H9 (cell line): ENCODE results near the gene NINJ1. TPM values are rescaled to one million over a fixed set of nuclear protein-coding genes. Genes with fewer than 3 reads are reported as not detected.

Experiments
- DNase-seq: peaks from one replicate; pipeline ENCODE4 v3.0.0-alpha.2; 2017
- H2AFZ ChIP-seq: one replicate; pipeline ENCODE4 v1.6.1; 2013; ENCODE audit warnings: mild to moderate bottlenecking, low read length, control low read depth, moderate library complexity
- H2AK5ac ChIP-seq: 2 replicates; pipeline ENCODE4 v1.6.1; 2013; ENCODE audit warnings: low read length, control low read depth, mixed read lengths; ENCODE audit not compliant: insufficient read length
- H2BK120ac ChIP-seq: one replicate; pipeline ENCODE4 v1.6.1; 2013; ENCODE audit warnings: low read depth, mild to moderate bottlenecking, low read length, control low read depth, inconsistent platforms; ENCODE audit not compliant: poor library complexity, severe bottlenecking
- H2BK12ac ChIP-seq: 2 replicates; pipeline ENCODE4 v1.6.1; 2013; ENCODE audit warnings: low read length, control low read depth, mixed read lengths, low read depth; ENCODE audit not compliant: insufficient read length
- H2BK15ac ChIP-seq: 2 replicates; pipeline ENCODE4 v1.6.1; 2013; ENCODE audit warnings: low read depth, low read length, control low read depth
- H2BK20ac ChIP-seq: one replicate; pipeline ENCODE4 v1.6.1; 2013; ENCODE audit warnings: low read depth, mild to moderate bottlenecking, low read length, control low read depth, inconsistent platforms; ENCODE audit not compliant: poor library complexity, severe bottlenecking
- H2BK5ac ChIP-seq: 2 replicates; pipeline ENCODE4 v1.6.1; 2013; ENCODE audit warnings: low read length, control low read depth, mixed read lengths; ENCODE audit not compliant: insufficient read length
- H3K14ac ChIP-seq: 2 replicates; pipeline ENCODE4 v1.6.1; 2013; ENCODE audit warnings: low read length, control low read depth; ENCODE audit not compliant: insufficient read depth
- H3K18ac ChIP-seq: 2 replicates; pipeline ENCODE4 v1.6.1; 2013; ENCODE audit warnings: low read depth, mild to moderate bottlenecking, mixed read lengths, low read length, control low read depth; ENCODE audit not compliant: insufficient read length
- H3K23ac ChIP-seq: 2 replicates; pipeline ENCODE4 v1.6.1; 2013; ENCODE audit warnings: low read length, control low read depth, mixed read lengths, low read depth; ENCODE audit not compliant: insufficient read length
- H3K23me2 ChIP-seq: 2 replicates; pipeline ENCODE4 v1.6.1; 2013; ENCODE audit warnings: low read depth, mild to moderate bottlenecking, mixed read lengths, low read length, control low read depth; ENCODE audit not compliant: insufficient read length, poor library complexity, severe bottlenecking
- H3K27ac ChIP-seq: 2 replicates; pipeline ENCODE4 v1.5.1; 2013; ENCODE audit warnings: low read length, control low read depth, mixed read lengths, low read depth; ENCODE audit not compliant: insufficient read length
- H3K27me3 ChIP-seq: 2 replicates; pipeline ENCODE4 v1.6.1; 2013; ENCODE audit warnings: low read length, control low read depth, inconsistent platforms; ENCODE audit not compliant: insufficient read depth
- H3K4ac ChIP-seq: 2 replicates; pipeline ENCODE4 v1.6.1; 2013; ENCODE audit warnings: low read depth, mild to moderate bottlenecking, control low read depth, inconsistent platforms, low read length, moderate library complexity
- H3K4me1 ChIP-seq: 2 replicates; pipeline ENCODE4 v1.6.1; 2013; ENCODE audit warnings: low read length, control low read depth, inconsistent platforms; ENCODE audit not compliant: insufficient read depth
- H3K4me2 ChIP-seq: 2 replicates; pipeline ENCODE4 v1.6.1; 2013; ENCODE audit warnings: low read length, control low read depth, mixed read lengths; ENCODE audit not compliant: insufficient read length, insufficient read depth
- H3K56ac ChIP-seq: 2 replicates; pipeline ENCODE4 v1.6.1; 2013; ENCODE audit warnings: low read depth, mild to moderate bottlenecking, mixed read lengths, low read length, control low read depth; ENCODE audit not compliant: insufficient read length
- H3K79me1 ChIP-seq: 2 replicates; pipeline ENCODE4 v1.6.1; 2013; ENCODE audit warnings: low read depth, mild to moderate bottlenecking, moderate library complexity, low read length, control low read depth, inconsistent platforms; ENCODE audit not compliant: insufficient read depth, poor library complexity, severe bottlenecking
- H3K79me2 ChIP-seq: 2 replicates; pipeline ENCODE4 v1.6.1; 2013; ENCODE audit warnings: low read length, control low read depth, inconsistent platforms; ENCODE audit not compliant: insufficient read depth
- H3K9ac ChIP-seq: 2 replicates; pipeline ENCODE4 v1.6.1; 2013; ENCODE audit warnings: low read length, control low read depth, mixed read lengths; ENCODE audit not compliant: insufficient read length; ENCODE audit errors: extremely low read depth
- H3K9me3 ChIP-seq: one replicate; pipeline ENCODE4 v1.6.1; 2013; ENCODE audit warnings: low read depth, low read length, inconsistent platforms; ENCODE audit not compliant: control insufficient read depth
- H3T11ph ChIP-seq: one replicate; pipeline ENCODE4 v1.6.1; 2013; ENCODE audit warnings: mild to moderate bottlenecking, low read length, control low read depth, inconsistent platforms
- H4K20me1 ChIP-seq: one replicate; pipeline ENCODE4 v1.6.1; 2013; ENCODE audit not compliant: control insufficient read depth, insufficient read length, insufficient read depth
- H4K5ac ChIP-seq: 2 replicates; pipeline ENCODE4 v1.6.1; 2013; ENCODE audit warnings: low read depth, mild to moderate bottlenecking, mixed read lengths, low read length, control low read depth; ENCODE audit not compliant: insufficient read length
- H4K8ac ChIP-seq: replicated peaks from 2 replicates; pipeline ENCODE4 v1.6.1; 2013; ENCODE audit warnings: low read length, control low read depth, mixed read lengths, low read depth; ENCODE audit not compliant: insufficient read length
- H4K91ac ChIP-seq: 2 replicates; pipeline ENCODE4 v1.6.1; 2013; ENCODE audit warnings: low read depth, mild to moderate bottlenecking, moderate library complexity, mixed read lengths, low read length, control low read depth; ENCODE audit not compliant: insufficient read length
- H3K27ac Mint-ChIP-seq, 3 experiments: 2 replicates in 2 of 3; 3 replicates in 1 of 3; pipeline ENCODE4 v1.8.0; 2020 to 2021; ENCODE audit warnings: mixed read lengths in 3 of 3, mild to moderate bottlenecking in 1 of 3, moderate library complexity in 1 of 3
- H3K27me3 Mint-ChIP-seq: 2 replicates; pipeline ENCODE4 v1.8.0; 2021; ENCODE audit warnings: low read depth, mild to moderate bottlenecking, moderate library complexity, mixed read lengths
- H3K36me3 Mint-ChIP-seq, 3 experiments: 2 replicates in 2 of 3; 3 replicates in 1 of 3; pipeline ENCODE4 v1.8.0; 2020 to 2021; ENCODE audit warnings: low read depth in 3 of 3, mixed read lengths in 3 of 3; ENCODE audit not compliant: insufficient read depth in 1 of 3
- H3K4me1 Mint-ChIP-seq, 2 experiments: 2 replicates each; pipeline ENCODE4 v1.8.0; 2020; ENCODE audit warnings: mixed read lengths in 2 of 2
- H3K4me3 Mint-ChIP-seq, 2 experiments: 2 replicates in 1 of 2; 3 replicates in 1 of 2; pipeline ENCODE4 v1.8.0; 2020 to 2021; ENCODE audit warnings: mild to moderate bottlenecking in 2 of 2, mixed read lengths in 2 of 2, moderate library complexity in 1 of 2
- H3K9me3 Mint-ChIP-seq, 2 experiments: 2 replicates in 1 of 2; 3 replicates in 1 of 2; pipeline ENCODE4 v1.8.0; 2020; ENCODE audit warnings: mild to moderate bottlenecking in 2 of 2, mixed read lengths in 2 of 2, moderate library complexity in 1 of 2
- WGBS: extraction: QIAGEN DNeasy Blood & Tissue Kit; methylation state at CpG from one replicate; pipeline ENCODE4 v1.1.7; 2013; ENCODE audit warnings: missing lambda C conversion rate, low lambda C conversion rate, mixed read lengths; ENCODE audit not compliant: insufficient read length; ENCODE audit errors: extremely low coverage; 5-methylcytosine and 5-hydroxymethylcytosine counted together
- total RNA-seq: library from RNA; stranded (reverse); gene quantifications from 2 replicates; pipeline ENCODE4 v1.2.1, GENCODE V29; 2021
- TF ChIP-seq, protein P1 (sequence below): fragments of 200-600 bp; sonication (generic); conservative IDR thresholded peaks from 3 replicates; pipeline ENCODE4 v1.8.0; 2021; ENCODE audit warnings: antibody characterized with exemption, mild to moderate bottlenecking

The NINJ1 gene
- total RNA-seq, 1 experiment from 2014 or later = 28.9 TPM

DNA sequence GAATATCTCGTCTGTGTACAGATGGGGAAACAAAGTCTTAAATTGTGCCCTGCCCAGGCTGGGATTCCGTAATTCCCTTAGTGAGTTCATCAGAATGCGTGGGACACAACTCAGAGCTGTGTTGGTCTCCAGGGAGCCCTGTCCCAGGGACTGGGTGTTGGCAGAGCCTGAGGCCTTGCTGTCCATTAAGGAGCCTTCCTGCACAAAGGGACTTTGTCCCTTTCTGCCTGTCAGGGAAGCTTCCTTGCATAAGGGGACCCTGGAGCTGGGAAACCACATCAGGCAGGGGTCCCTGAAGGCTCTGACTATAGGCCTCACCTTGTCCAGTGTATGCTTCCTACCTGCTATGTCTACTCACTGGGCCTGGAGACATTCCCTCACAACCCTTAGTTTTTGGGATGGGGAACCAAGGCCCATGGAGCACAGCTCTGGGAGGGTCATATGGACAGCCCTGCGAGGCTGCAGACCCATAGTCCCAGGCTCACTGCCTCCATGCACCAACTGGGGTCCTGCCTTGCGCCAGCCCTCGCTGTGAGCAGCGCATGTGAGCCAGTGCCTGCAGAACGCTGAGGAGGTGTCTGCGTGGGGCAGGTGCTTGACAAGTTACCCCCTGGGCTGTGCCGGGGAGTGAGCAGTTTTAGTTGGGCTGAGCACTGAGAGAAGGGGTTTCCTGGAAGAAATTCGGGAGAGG is 36.4 kb downstream of the NINJ1 start:
- Histone ChIP-seq H3K4me1 (no peaks in the 10 kb centered on the region; the same call in 1 of the 2 replicates), H3K23me2 (peaks cover 9% of the 10 kb centered on the region), H3K79me1 (no peaks in the 10 kb centered on the region), H3K18ac (no peak overlapping the region), H3K23ac (no peak overlapping the region), H2BK12ac (no peak overlapping the region), H2AFZ (no peak overlapping the region), H3K4me2 (peak overlapping the region; percentile 89), H3K14ac (no peak overlapping the region), H2BK120ac (no peak overlapping the region), H3K27me3 (no peaks in the 10 kb centered on the region), H2BK20ac (no peak overlapping the region), H4K20me1 (peaks cover under 1% of the 10 kb centered on the region), H3K56ac (no peak overlapping the region), H2AK5ac (no peak overlapping the region), H3K9me3 (no peaks in the 10 kb centered on the region), H4K5ac (no peak overlapping the region), H3T11ph (no peak overlapping the region), H2BK15ac (no peak overlapping the region), H4K8ac (no peak overlapping the region), H3K27ac (no peak overlapping the region), H4K91ac (no peak overlapping the region), H3K79me2 (no peaks in the 10 kb centered on the region; the same call in 1 of the 2 replicates), H2BK5ac (no peak overlapping the region), H3K4ac (no peak overlapping the region), H3K9ac (no peak overlapping the region)
- Mint-ChIP-seq H3K36me3 (peaks cover 4 to 5% (median 5%) of the 10 kb centered on the region in 3 experiments; a peak in 4 of 7 replicates), H3K4me1 (peaks cover 11 to 15% of the 10 kb centered on the region in 2 experiments), H3K9me3 (peaks cover 4 to 9% of the 10 kb centered on the region in 2 experiments; a peak in 3 of 5 replicates), H3K4me3 (peak overlapping the region; percentile 79 to 87), H3K27me3 (peaks cover 2% of the 10 kb centered on the region), H3K27ac (peak overlapping the region in 1 of 3 experiments; percentile 49; a peak in 2 of 7 replicates)
- TF ChIP-seq, protein P1, sequence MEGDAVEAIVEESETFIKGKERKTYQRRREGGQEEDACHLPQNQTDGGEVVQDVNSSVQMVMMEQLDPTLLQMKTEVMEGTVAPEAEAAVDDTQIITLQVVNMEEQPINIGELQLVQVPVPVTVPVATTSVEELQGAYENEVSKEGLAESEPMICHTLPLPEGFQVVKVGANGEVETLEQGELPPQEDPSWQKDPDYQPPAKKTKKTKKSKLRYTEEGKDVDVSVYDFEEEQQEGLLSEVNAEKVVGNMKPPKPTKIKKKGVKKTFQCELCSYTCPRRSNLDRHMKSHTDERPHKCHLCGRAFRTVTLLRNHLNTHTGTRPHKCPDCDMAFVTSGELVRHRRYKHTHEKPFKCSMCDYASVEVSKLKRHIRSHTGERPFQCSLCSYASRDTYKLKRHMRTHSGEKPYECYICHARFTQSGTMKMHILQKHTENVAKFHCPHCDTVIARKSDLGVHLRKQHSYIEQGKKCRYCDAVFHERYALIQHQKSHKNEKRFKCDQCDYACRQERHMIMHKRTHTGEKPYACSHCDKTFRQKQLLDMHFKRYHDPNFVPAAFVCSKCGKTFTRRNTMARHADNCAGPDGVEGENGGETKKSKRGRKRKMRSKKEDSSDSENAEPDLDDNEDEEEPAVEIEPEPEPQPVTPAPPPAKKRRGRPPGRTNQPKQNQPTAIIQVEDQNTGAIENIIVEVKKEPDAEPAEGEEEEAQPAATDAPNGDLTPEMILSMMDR = no peak
- WGBS = no CpG with 5 or more reads among the region's 11 CpGs
- DNase-seq = no peak
